Epidermal melanocyte (primary cell): ENCODE measurements around the gene RBFA.
A peak's percentile ranks its signal among the peaks of the same experiment; 100 is the strongest.
"Not testable (repeated sequence)": the region's sequence is repeated elsewhere in the genome, so short reads cannot be mapped to it uniquely, and the experiment has no call there.

Experiments used
- DNase-seq: peaks from one replicate; pipeline ENCODE4 v3.0.0; 2011; ENCODE audit warnings: low spot score; ENCODE audit not compliant: insufficient read length

Gene RBFA

GRCh38 chr18:80034068-80034851 is at the start of gene RBFA:
Gene RBFA, plus strand, starts transcription at chr18:80034434. Its CDS starts 62 bp downstream, at chr18:80034496.
- peak; percentile 94 for DNase-seq

- DNase-seq: no peak
Measured at GRCh38 chr18:79985172-79985571, 49.1 kb upstream of the RBFA start.

DNA sequence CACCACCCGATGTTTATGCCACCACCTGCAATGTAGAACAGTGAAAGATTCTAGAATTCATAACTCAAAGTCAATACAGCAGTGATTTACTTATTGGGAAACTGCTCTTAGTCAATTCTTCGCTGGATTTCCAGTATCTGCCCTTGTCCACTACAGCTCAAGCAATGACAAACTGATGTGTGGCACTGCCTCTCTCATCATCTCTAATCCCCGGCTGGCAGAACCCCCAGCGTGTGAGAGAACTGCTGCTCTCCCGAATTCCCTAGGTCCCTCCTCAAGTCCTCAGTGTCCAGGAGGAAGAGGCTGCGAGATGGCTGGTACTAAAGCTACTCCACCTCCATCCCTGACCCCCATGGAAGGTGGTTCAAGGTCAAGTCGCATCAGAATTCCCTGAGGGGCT is 47.5 kb upstream of the RBFA start:
- DNase-seq: no peak

GRCh38 chr18:79987566-79987965 is 46.7 kb upstream of the RBFA start:
- DNase-seq: no peak

GRCh38 chr18:79988071-79988450 is 46.2 kb upstream of the RBFA start:
- peak; percentile 23 for DNase-seq

DNA sequence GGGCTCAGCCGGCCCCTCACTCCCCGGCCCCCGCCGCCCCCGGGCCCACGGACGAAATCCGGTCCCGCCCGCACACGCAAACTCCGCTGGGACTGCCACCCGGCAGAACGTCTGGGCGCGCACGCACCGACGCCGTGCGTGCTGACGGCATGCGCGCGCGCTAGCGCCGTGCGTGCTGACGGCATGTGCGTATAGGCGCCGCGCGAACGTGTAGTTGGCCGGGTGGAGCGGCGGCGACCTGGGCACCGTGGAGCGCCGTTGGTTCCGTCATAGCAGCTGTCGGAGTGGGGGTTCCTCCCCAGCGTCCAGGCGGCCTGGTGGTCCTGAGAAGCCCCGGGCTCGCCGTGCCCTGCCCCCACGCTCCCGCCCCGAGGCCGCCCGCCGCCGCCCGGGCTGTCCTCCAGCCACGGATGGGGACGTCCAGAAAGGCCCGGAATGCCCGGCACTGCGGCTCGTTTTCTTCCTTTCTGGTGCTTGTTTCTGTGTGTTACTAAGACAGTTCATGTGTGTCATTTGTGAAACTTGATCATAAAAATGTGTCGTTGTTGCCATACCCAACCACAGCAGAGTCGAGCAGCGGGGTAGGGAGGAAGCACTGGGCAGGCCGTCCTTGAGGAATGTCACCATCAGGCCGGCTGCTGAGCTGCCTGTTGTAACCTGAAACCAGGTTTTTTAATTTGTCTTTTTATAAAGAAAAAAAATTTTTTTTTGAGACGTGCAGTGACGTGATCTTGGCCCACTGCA is 45.6 kb upstream of the RBFA start, which contains the start of gene TXNL4A:
TXNL4A (minus strand) TSS at position 113 of the 744 bp plus-strand sequence. CDS start 171 bp downstream, outside the sequence.
- peak; percentile 37 for DNase-seq

GRCh38 chr18:79989195-79989497 is 45.1 kb upstream of the RBFA start:
- no peak for DNase-seq

DNA sequence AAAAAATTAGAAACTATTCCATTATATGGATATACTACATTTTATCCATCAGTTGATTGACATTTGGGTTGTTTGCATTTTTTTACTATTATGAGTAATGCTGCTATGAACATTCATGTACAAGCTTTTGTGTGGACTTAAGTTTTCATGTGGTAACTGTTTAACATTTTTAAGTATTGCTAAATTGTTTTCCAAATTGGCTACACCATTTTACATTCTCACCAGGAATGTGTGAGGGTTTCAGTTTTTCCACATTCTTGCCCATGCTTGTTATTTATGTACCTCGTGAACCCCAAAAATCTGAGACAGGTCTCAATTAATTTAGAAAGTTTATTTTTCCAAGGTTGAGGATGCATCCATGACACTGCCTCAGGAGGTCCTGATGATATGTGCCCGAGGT is 42.7 kb upstream of the RBFA start:
- DNase-seq: no peak

GRCh38 chr18:79999701-80000100 is 34.5 kb upstream of the RBFA start:
- not testable (repeated sequence) for DNase-seq

DNA sequence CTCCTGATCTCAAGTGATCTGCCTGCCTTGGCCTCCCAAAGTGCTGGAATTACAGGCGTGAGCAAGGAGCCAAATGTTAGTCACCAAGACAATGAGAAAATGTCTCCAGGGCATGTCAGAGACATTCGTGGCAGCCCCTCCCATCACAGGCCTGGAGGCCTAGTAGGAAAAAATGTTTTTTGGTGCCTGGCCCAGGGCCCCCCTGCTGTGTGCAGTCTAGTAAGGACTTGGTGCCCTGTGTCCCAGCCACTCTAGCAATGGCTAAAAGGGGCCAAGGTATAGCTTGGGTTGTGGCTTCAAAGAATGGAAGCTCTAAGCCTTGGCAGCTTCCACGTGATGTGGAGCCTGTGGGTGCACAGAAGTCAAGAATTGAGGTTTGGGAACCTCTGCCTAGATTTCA is 33.4 kb upstream of the RBFA start:
- DNase-seq: no peak

- no peak for DNase-seq
Measured at GRCh38 chr18:80002468-80002867, 31.8 kb upstream of the RBFA start.

DNA sequence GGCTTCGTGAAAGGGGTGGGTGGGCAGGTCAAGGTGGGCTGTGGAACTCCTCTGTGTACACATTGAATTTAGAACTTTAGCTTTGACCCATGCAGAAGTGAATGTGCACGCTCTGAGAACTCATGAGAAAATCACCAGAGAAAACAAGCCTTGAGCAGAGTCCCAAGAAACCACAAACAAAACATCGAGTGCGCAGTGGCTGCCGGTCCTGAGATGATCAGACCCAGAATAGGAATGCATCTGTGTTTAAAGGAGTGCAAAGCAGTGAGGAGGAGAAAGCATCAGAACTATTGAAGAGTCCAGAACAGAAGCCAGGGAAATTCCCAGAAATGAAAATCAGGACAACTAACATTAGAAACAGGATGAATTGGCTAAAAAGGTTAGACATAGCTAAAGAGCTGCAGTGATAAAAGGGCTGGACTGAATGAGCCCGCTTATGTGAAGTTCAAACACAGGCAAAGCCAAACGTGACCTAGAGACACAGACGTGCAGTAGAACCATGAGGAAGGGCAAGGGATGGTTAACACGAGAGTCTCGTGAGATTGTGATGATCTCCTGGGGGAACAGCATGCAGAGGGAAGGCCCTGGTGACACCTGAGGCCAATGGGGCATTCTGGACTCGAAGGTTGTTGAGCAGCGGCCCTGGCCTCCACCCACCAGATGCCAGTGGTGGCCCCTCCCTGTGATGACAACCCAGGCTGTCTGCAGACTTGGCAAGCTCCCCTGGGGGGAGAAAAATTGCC is 29.5 kb upstream of the RBFA start:
- DNase-seq: no peak

GRCh38 chr18:80006724-80007123 is 27.5 kb upstream of the RBFA start:
- no peak for DNase-seq

- DNase-seq: peak; percentile 49
Measured at GRCh38 chr18:80009661-80010550, 24.3 kb upstream of the RBFA start.

GRCh38 chr18:80010551-80010906 is 23.7 kb upstream of the RBFA start:
- no peak for DNase-seq

GRCh38 chr18:80011496-80012137 is 22.6 kb upstream of the RBFA start:
- DNase-seq: not testable (repeated sequence)

- DNase-seq: no peak
Measured at GRCh38 chr18:80012714-80013113, 21.5 kb upstream of the RBFA start.

DNA sequence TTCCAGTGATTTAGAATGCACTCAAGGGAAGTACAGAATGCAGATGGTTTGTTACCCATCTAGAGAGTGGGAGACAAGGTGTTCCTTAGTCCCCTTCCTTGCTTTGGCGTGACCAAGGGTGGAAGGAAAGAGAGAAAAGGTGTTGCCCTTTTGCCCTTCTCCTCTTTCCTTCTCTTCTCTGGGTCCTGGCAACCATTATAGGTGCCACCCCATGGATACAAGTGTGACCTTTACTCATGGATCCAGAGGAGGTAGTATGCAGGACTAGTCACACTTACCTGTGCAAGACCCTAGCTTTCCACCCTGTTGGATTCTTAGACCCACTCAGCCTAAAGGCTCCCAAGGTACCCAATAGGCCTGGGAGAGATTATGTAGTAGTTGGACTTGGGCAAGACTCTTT is 11.6 kb upstream of the RBFA start:
- DNase-seq: no peak

GRCh38 chr18:80023173-80023572 is 11.1 kb upstream of the RBFA start:
- no peak for DNase-seq

DNA sequence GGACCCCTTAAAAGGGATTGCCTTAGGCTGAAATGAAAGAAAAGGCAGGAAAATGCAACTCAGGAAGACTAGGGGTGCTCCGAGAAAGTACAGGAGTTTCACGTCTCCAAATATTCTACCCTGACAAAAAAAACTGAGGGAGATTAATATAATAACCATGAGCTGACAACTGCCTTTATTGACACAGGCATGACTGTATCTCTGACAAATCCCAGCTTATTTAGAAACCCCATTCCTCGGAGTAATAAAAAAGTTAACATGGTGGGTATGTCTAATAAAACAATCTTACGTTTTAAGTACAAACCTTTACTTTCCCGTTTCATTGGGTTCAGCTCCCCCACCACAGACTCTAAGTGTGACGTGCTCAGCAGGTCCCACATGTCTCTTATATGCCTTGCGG is 7.9 kb upstream of the RBFA start:
- no peak for DNase-seq

DNA sequence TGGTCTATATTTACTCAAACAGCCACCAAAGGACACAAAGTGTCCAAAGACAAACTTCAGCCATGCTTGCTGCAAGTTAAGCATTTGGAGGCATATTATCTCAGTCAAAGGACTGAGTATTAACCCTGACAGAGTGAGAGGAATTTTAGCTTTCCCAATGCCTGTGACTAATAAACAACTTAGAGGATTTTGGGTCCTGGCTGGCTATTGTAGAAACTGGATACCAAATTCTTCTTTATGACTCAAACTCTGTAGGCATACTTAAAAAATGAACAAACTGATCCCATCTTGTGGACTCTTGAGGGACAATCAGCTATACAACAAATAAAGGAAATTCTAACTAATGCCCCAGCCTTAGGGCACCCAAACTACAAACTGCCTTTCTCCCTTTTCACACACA is 6.5 kb upstream of the RBFA start:
- not testable (repeated sequence) for DNase-seq
